GM19463 (cell line): Measurements from ENCODE around the gene LIPE.

ENCODE experiments used
- ATAC-seq: cut with Tn5 transposase; IDR thresholded peaks from one replicate; pipeline ENCODE4 v1.9.1; 2021; ENCODE audit warnings: mild to moderate bottlenecking, moderate library complexity; ENCODE audit not compliant: unreplicated experiment

Gene LIPE

DNA sequence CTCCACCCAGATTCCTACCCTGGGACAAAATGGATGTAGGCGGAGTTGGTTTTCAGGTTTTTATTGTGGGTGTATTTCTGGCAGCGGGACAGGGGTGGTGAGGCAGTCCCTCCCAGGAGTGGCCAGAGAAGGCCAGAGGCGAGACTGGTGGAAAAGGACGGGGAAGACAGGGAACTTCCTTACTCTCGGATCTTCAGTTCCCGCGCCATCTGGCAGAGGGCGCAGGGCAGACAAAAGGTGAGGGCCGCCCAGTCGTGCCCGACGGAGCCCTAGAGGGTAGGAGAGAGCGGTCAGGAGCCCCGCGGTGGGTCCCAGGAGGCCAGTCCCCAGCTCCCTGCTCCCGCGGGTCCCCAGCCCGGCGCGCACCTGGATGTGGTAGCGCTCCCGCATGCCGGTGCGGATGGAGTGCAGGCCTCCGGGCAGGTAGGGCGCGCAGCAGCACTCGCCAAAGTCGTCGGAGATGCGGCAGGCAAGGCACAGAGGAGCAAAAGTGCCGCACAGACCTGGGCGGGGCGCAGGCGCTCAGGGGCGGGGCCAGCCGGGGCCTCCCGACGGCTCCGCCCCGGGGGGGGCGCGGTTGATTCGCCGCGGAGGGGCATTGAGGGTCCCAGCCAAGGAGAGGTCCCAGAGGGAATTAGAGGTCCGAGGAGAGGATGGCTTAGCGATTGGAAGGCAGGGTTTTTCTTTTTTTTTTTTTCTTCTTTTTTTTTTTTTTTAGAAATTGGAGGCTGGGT lies 40.0 kb downstream of the LIPE start:
- ATAC-seq = no peak

DNA sequence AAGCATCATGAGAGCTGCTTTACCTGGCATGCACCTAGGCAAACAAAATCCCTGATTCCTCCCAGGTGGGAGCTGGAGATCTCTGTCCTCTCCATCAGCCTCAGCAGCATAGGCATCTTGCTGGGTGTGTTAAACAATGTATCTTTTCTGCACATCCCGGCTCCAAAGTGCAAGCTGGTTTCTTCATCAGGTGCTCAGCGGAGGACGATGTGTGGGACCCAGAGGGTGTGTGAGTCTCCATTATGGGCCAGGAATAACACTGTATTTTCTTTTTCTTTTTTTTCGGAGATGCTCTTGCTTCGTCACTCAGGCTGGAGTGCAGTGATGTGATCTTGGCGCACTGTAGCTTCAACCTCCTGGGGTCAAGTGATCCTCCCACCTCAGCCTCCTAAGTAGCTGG lies 47.0 kb downstream of the LIPE start:
- no peak for ATAC-seq

DNA sequence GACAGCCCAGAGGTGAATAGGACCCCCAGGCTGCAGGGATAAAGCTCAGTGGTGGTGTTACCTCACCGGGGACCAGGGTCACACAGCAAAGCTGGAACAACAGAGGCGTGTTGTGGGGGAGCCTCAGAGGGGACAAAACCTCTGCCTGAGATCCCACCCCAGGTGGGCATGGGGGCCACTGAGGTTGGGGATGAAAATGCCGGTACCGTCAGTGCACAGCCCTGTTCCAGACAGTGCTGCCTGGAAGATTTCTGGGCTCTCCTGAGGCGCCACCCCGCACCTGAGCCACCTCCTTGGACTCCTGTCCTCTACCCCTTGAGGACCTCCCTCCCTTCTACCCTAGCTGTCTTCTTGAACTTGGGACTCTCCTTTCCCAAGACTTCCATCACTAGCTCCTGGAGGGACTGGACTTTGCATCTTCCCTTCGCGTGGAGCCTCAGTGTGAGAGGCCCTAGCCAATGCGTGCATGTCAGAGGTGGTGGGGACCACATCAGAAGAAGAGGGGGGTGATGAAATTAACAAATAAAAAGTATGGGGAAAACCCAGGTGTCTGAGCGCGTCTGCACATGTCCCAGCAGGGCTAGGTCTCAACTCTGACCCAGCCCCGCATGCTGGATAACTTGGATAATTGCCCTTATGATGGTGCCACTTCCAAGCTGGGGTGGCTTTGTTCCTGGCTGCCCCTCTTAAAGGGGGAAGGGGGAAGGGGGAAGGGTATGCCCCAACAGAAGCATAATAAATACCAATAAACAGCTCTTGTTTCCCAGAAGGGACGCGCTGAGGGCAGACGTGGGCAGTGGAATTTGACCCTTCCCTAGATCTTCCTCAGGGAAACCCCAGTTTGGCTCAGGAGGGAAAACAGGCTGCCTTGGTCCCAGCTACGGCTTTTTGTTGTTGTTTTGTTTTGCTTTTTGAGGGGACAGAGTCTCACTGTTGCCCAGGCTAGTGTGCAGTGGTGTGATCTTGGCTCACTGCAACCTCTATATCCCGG lies 48.7 kb downstream of the LIPE start:
- ATAC-seq = no peak

DNA sequence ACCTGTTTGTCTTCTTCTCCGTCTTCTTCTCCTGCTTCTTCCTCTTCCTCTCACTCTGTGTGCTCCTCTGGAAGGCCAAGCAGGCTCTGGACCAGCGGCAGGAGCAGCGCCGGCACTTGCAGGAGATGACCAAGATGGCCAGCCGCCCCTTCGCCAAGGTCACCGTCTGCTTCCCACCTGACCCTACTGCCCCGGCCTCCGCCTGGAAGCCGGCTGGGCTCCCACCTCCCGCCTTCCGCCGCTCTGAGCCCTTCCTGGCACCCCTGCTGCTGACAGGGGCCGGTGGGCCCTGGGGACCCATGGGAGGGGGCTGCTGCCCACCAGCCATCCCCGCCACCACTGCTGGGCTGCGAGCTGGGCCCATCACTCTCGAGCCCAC lies 51.0 kb downstream of the LIPE start:
- ATAC-seq = no peak

DNA sequence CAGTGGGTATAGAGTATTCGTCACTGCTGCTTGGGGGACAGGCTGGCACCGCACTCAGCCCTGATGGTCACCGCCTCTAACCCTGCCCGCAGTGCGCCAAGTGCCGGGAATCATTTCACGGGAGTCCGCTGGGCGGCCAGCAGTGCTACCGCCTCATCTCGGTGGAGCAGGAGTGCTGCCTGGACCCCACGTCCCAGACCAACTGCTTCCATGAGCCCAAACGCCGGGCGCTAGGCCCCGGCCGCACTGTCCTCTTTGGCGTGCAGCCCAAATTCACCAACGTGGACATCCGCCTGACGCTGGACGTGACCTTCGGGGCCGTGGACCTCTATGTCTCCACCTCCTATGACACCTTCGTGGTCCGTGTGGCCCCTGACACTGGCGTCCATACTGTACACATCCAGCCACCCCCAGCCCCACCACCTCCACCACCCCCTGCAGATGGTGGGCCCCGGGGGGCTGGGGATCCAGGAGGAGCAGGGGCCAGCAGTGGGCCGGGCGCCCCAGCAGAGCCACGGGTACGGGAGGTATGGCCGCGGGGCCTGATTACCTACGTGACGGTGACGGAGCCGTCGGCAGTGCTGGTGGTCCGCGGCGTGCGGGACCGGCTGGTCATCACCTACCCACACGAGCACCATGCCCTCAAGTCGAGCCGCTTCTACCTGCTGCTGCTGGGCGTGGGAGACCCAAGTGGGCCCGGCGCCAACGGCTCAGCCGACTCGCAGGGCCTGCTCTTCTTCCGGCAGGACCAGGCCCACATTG lies 51.6 kb downstream of the LIPE start:
- ATAC-seq = no peak

DNA sequence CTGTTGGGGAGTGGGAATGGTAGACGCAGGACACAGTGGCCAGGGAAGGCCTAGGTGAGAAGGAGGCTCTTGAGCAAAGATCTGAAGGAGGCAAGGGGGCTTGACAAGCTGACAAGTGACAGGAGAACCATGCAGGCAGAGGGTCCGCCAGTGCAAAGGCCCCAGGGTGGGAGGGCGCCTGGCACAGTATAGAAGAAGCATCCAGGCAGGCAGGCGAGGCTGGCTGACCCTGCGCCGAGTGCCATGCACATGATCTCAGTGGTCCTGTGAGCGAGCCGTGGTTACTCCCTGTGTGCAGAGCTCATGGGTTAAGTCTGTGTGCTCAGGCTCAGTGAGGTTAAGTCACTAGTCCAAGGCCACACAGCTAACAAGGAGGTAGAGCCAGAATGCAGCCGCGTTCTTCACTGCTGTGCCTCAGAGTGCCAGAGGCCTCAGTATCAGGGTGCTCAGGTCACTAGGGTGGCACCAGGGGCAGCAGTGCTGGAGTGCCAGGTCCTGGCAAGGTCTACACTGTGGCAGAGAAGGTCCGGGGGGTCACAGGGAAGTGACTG lies 52.3 kb downstream of the LIPE start:
- no peak for ATAC-seq

DNA sequence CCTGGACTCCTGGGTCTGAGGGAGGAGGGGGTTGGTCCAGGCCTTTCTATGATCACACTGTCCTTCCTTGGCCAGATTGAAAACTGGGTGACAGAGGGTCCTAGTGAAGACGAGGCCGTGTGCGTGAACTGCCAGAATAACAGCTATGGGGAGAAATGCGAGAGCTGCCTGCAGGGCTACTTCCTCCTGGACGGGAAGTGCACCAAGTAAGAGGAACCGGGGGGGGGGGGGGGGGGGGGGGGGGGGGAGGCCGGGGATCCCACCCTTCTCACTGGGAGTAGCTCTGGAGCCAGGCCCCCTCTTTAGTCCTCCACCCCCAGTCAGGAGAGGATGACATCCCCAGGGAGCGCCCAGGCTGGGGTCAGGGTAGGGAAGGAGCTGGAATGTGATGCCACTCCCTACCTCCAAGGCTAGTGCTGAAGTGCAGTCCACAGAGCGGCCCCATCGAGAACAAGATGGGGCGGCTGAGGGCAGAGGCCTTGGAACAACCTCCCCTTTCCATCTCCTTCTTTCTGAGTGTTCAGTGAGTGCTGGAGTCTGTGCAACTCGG lies 56.5 kb downstream of the LIPE start:
- no peak for ATAC-seq

DNA sequence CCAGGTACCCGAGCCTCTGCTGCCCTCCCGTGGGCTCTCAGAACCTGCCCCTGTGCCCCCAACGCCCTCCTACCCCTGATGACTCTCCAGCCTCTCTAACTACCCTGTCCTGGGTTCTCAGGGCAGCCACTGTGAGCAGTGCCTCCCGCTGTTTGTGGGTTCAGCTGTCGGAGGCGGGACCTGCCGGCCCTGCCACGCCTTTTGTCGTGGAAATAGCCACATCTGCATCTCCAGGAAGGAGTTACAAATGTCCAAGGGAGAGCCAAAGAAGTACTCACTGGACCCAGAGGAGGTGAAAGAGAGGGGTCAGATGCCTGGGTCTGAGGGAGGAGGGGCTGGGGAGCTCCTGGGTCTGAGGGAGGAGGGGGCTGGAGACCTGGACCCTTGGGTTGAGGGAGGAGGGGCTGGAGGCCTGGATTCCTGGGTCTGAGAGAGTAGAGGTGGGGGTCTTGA lies 57.1 kb downstream of the LIPE start:
- ATAC-seq = no peak

DNA sequence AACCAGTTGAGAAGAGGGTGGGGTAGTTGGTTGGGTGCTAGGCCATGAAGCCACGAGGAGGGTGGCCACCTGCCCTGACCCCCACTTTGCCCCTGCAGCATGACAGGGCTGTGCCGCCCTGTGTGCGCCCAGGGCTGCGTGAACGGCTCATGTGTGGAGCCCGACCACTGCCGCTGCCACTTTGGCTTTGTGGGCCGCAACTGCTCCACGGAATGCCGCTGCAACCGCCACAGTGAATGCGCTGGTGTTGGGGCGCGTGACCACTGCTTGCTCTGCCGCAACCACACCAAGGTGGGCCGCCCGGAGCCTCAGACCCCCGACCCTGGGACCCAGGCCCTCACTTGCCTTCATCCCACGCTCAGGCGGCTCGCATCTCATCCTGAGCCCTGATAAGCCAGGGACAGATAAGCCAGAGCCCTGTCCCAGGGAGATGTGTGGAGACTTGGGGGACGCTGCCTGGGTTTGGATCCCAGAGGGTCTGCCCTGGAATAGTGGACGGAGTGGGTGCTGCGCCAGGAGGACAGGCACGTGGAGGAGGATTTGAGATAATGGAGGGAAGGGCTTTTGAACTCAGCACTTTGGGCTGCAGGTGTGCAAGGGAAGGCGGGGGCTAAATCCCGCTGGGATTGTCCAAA lies 57.6 kb downstream of the LIPE start:
- no peak for ATAC-seq

DNA sequence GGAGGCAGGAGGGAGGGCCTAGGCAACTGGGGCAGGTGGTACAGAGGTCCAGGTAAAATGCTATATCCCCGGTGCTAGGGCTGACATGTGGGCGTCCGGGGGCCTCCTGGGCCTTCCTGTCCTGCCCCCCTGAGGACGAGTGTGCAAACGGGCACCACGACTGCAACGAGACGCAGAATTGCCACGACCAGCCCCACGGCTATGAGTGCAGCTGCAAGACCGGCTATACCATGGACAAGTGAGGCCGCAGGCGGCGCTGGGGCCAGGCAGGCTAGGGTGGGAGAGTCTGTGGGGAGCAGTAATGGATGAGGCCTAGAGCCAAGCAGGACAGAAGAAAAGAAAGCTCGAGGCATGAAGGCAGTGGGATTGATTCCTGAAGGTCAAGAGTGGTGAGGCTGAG lies 58.4 kb downstream of the LIPE start:
- ATAC-seq = no peak

DNA sequence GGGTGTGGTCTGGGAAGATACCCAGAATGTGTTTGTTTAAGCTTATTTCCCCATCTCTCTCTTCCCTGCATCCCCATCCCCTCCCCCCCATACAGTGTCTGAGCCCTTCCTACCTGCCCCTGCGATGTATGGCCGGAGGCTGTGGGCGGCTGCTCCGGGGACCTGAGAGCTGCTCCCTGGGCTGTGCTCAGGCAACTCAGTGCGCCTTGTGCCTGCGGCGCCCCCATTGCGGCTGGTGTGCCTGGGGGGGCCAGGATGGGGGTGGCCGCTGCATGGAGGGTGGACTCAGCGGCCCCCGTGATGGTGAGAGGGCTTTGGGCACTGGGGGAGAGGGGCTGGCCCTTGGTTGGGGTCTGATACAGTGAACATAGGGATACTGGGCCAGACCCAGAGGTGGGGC lies 58.8 kb downstream of the LIPE start:
- ATAC-seq = no peak

DNA sequence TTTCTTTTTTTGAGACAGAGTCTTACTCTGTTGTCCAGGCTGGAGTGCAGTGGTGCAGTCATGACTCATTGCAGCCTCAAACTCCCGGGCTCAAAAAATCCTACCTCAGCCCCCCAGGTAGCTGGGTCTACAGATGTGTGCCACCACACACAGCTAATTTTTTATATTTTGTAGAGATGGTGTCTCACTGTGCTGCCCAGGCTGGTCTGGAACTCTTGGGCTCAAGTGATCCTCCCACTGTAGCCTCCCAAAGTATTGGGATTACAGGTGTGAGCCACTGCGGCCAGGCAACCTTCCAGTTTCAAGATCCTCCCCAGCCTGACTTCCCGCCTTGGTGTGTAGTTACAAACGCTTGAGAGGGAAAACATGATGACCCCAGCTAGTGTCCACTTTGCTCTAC lies 59.3 kb downstream of the LIPE start:
- ATAC-seq = no peak

DNA sequence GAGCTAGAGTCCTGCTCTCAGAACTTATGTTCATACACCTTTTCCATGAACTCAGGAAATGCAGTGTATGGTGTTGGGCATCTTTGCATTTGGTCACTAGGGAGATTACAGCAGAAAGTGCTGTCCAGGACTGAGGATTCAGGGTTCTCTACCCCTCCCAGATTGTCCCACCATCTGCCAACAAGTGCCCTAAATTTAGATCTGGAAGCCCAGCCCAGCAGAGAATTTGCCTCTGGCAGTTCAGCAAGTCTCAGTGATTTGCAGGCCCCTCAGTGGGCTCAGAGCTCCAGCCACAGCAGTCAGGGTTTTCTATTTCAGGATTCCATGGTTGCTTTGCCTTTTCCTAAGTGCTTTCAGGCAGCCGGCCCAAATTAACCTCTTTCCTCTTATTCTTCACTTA lies 60.5 kb downstream of the LIPE start:
- ATAC-seq = no peak

DNA sequence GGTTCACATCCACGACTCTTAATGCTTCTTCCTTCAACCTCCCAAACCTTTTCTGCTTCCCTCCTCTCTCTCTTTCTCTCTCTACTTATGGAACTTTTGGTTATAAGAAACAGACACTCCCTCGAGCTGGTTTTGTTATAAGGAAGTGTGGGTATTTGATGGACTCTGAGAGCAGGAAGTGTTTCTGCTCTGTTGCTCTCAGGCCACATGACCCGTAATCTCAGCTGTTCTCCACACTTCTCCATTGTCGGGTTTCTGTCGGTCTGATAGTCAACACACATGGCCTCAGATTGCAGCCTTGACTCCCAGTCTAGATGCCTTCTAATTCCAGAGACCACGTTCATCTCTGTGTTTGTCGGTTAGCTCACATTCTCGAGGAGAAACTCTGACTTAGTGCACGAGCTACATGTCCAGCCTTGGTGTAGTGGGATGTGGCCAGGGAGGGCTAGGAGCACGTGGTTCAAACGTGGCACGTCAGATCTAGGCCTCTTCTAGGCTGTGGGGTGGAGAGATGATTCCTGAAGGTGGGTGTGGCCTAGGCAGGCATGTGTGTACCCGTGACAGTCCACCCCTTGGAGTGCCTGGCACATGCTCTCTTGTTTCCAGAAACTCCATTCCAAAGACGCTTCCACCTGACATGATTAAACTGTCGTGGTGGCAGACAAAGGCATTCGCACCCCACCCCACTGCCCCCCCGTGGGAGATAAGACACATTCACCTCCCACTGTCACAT lies 63.4 kb downstream of the LIPE start:
- no peak for ATAC-seq

DNA sequence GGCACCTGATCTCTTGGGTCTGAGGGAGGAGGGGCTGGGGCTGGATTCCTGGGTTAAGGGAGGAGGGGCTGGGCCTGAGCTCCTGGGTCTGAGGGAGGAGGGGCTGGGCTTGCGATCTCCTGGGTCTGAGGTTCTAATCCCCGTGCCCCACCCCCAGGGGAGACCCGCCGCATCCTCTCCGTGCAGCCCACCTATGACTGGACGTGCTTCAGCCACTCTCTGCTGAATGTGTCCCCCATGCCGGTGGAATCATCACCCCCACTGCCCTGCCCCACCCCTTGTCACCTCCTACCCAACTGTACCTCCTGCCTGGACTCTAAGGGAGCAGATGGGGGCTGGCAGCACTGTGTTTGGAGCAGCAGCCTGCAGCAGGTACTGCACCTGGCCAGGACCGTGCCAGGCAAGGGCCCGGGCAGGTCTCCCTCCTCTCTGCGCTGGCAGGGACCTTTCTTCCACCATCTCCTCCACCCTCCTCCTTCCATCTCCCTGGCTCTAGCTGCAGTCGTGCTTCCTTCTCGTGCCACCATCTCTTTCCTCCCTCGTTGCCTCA lies 64.2 kb downstream of the LIPE start:
- ATAC-seq = no peak

DNA sequence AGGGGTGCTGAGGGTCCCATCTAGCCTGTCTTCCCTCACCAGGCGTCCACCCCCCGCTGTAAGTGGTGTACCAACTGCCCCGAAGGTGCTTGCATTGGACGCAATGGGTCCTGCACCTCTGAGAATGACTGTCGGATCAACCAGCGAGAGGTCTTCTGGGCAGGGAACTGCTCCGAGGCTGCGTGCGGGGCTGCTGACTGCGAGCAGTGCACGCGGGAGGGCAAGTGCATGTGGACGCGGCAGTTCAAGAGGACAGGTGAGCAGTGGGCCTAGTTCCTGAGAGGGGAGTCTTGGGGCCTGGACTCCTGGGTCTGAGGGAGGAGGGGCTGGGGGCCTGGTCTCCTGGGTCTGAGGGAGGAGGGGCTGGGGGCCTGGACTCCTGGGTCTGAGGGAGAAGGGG lies 64.8 kb downstream of the LIPE start:
- no peak for ATAC-seq

DNA sequence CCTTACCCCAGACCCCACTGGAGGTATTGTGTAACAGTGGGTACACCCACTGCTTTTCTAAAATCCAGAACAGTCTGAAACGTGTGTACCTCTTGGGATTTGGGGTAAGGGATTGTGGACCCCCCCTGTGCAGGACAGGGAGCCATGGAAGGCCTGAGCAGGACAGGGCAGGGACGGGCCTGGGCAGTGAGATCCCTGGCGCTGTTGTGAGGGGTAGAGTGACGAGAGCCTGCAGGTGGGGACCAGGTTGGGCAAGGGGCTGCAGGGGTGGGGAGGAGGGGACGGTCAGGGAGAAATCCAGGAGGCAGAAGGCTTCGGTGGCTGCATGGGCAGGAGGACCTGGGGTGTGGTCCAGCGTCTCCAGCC lies 65.7 kb downstream of the LIPE start:
- ATAC-seq = no peak

DNA sequence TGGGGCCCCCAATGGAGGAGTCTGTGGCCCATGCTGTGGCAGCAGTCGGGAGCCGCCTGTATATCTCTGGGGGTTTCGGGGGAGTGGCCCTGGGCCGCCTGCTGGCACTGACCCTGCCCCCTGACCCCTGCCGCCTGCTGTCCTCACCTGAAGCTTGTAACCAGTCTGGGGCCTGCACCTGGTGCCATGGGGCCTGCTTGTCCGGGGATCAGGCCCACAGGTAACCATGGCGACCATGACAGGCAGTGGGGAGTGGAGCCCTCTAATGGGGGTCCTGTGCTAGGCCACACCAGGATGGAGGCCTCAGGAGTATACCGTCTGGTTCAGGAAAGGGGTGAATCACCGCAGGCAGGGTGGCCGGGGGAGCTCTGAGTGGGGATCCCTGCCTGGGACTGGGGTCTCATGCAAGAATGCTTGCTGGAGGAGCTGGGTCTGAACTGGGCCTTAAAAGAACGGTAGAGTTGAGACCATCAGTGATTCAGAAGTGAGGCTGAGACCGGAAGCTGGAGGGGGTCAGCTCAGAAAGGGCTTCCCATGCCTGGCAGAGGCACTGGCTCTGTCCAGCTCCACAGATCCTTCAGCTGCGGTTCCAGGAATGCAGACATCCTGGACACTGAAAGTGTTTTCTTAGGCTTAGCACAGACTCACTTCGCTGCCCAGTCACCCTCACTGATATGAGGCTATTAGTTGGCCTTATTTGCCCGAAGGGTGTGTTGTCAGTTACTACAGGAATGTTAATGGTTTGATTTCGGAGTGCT lies 66.2 kb downstream of the LIPE start:
- no peak for ATAC-seq

DNA sequence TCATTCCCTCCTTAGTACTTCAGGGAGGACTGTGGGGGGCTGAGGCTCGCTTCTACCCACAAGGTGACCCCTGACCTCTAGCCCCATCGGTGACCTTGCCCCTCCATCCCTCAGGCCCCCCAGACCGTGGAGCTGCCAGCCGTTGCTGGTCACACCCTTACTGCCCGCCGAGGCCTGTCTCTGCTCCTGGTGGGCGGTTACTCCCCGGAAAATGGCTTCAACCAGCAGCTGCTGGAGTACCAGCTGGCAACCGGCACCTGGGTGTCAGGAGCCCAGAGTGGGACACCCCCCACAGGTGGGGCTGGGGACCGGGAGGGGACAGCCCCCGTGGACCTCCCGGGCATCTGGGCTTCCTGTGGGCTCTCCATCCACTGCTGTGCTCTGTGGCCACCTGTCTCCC lies 69.9 kb downstream of the LIPE start:
- ATAC-seq = no peak
